Measurements from ENCODE around the gene PLAGL2.

Gene PLAGL2

DNA sequence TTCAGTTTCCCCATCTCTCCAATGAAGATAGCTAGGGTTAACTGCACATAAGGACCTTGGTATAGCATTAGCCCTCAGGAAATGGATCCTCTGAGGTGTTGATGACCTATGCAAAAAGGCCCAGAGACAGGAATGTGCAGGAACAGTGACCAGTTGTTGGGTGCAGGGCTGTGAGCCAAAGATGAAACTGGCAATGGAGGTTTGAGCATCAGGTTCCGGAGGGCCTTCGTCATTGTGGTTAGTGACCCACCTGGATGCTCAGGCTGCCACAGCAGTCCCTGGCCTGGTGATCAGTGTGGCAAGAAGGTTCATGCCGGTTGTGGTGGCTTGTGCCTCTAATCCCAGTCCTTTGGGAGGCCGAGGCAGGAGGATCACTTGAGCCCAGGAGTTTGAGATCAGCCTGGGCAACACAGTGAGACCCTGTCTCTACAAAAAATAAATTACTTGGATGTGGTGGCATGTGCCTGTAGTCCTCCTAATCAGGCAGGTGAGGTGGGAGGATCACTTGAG lies 54.3 kb downstream of the PLAGL2 start:
- TF ChIP-seq, protein P1, sequence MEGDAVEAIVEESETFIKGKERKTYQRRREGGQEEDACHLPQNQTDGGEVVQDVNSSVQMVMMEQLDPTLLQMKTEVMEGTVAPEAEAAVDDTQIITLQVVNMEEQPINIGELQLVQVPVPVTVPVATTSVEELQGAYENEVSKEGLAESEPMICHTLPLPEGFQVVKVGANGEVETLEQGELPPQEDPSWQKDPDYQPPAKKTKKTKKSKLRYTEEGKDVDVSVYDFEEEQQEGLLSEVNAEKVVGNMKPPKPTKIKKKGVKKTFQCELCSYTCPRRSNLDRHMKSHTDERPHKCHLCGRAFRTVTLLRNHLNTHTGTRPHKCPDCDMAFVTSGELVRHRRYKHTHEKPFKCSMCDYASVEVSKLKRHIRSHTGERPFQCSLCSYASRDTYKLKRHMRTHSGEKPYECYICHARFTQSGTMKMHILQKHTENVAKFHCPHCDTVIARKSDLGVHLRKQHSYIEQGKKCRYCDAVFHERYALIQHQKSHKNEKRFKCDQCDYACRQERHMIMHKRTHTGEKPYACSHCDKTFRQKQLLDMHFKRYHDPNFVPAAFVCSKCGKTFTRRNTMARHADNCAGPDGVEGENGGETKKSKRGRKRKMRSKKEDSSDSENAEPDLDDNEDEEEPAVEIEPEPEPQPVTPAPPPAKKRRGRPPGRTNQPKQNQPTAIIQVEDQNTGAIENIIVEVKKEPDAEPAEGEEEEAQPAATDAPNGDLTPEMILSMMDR (IDR thresholded peaks at IDR 0.05): no peak
- no peak for TF ChIP-seq ZFX (IDR thresholded peaks at IDR 0.05; ENCODE audit: borderline replicate concordance)
- H3K27ac ChIP-seq: no peak overlapping the region

DNA sequence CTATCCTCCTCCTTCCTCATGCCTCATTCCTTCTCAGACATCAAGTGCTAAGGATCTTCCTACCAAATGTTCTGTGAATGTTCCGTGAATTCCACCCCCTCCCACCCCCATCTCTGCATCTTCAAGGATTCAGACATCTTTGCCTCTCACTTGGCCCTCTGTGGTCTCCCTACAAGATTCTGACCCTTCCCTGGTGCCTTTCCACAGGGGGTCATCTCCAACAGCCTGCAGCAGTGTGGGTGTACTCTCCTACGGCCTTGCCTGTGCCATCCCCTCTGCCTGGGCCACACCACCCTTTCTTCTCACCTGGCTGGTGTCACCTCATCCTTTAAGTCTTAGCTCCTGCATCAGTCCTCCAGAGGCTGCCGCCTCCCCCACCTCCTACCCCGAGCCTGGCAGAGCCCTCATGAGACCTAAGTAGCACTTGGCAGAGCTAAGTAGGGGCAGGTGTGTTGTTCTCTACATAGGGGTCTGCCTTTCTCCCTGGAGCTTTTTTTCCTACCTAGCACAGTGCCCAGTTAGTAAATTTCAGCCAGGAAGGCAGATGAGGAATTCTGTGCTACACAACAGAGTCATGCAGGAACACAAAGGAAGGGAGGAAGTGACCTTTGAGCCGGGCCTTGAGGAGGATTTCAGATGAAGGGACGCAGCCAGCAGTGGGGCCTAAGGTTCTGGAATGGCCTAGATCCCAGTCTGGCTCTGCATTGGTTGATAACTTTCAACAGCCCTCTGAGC lies 55.0 kb downstream of the PLAGL2 start:
- no peak overlapping the region for H3K27ac ChIP-seq
- TF ChIP-seq ZFX (IDR thresholded peaks at IDR 0.05; ENCODE audit: borderline replicate concordance): no peak
- TF ChIP-seq, protein P1 (IDR thresholded peaks at IDR 0.05): no peak

DNA sequence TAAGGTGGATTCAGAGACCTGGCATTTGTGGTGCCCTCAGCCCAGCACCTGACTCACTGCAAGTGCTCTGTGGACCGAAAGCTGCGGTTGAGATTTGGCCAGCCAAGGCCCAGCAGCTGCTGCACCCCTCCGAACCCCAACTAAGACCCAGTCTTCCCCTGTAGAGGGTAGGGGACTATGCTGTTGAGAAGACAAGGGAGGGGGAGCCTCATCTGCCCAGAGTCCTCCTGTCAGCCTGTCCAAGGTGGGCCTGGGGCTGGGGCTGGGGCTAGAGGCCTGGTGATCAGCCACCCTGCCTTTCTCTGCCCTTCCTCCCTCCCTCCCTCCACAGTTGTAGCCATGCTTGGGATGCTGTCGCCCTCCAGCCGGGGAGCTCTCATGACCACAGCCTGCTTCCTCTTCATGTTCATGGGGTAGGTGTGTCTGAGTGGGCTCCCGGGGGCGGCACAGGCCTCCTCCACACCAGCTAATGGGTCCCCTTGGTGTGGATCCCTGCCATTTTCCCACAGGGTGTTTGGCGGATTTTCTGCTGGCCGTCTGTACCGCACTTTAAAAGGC lies 57.2 kb downstream of the PLAGL2 start:
- no peak overlapping the region for H3K27ac ChIP-seq
- TF ChIP-seq, protein P1 (IDR thresholded peaks at IDR 0.05): no peak
- no peak for TF ChIP-seq ZFX (IDR thresholded peaks at IDR 0.05; ENCODE audit: borderline replicate concordance)

DNA sequence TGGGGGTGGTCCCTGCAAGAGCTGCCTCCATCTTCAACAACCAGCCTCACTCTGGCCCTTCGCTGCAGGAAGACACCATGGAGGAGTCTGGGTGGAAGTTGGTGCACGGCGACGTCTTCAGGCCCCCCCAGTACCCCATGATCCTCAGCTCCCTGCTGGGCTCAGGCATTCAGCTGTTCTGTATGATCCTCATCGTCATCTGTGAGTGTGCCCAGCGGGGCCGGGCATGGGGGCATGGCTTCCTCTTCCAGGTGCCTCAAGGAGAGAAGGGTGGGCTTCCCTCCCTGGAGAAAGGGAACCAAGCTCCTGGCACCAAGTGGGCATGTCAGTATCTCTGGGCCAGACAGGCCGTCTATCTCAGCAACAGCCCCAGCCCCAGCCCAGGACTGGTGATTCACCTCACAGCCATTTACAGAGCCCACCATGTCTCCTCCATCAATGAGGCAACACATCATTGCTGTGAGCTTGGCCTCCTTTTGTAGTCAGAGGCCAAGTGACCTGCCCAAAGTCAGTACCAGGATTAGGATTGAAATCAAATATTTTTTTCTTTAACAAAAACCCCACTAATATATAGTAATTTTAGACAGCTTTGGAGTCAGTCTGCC lies 57.9 kb downstream of the PLAGL2 start:
- H3K27ac ChIP-seq: no peak overlapping the region
- TF ChIP-seq, protein P1 (IDR thresholded peaks at IDR 0.05): no peak
- no peak for TF ChIP-seq ZFX (IDR thresholded peaks at IDR 0.05; ENCODE audit: borderline replicate concordance)

- no peak for TF ChIP-seq ZFX (IDR thresholded peaks at IDR 0.05; ENCODE audit: borderline replicate concordance)
- TF ChIP-seq, protein P1 (IDR thresholded peaks at IDR 0.05): no peak
- no peak overlapping the region for H3K27ac ChIP-seq
These were observed 62.5 kb downstream of the PLAGL2 start for GRCh38 chr20:32144898-32145662.

DNA sequence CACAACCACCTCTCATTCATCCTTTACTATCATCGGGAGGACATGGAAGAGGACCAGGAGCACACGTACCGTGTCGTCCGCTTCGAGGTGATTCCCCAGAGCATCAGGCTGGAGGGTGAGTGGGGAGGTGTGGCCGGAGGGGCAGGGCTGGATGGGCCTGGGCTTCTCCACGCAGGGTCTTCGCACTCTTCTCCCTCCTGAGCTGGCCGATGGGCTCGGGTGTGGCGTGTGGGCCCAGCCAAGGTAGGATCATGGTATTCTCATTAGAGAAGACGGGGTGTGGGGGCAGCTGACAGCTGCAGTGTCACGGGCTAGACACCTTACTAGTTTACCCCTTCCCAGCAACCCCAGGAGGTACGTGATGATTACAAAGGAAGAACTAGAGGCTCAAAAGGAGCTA lies 64.6 kb downstream of the PLAGL2 start:
- H3K27ac ChIP-seq: no peak overlapping the region
- TF ChIP-seq, protein P1 (IDR thresholded peaks at IDR 0.05): no peak
- TF ChIP-seq ZFX (IDR thresholded peaks at IDR 0.05; ENCODE audit: borderline replicate concordance): no peak

Data from 22Rv1 (cell line).